Stimulated activated CD4-positive, alpha-beta T cell treated with anti-CD3 and anti-CD28 coated beads, TNF-alpha, amount 100 ng/mL, for 4 hours (primary cell): ENCODE results near the gene CTAG1A.
"Not testable (repeated sequence)": the region's sequence is repeated elsewhere in the genome, so short reads cannot be mapped to it uniquely, and the experiment has no call there.

ENCODE experiments used
- DNase-seq, 3 experiments: peaks; one replicate each; pipeline ENCODE4 v3.0.0-alpha.2; 2020; ENCODE audit warnings: low read depth in 3 of 3

CTAG1A gene

DNA sequence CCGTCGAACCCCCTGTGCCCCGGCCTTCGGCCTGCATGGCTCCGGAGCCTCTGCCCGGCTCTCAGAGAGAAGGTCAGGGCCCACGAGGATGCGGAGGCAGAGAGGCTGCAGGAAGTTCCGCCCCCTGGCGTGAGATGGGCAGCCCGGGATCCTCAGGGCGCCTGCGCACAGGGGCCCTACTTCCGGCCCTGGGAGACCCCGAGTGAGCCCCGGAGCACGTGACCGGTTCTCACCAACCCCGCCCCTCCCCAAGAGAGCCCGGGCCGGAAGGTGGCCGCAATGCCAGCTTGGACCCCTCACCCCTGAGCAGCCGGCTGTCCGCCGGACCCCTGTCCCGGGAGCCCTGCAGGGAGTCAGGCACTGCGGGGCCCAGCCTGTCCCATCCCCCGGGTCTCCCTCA, 34.2 kb downstream of the CTAG1A start, which contains the start of gene CTAG1B:
CTAG1B (minus strand) TSS at position 101 of the 400 bp plus-strand sequence; CDS start at position 37, 64 bp downstream.
- DNase-seq: not testable (repeated sequence)

GRCh38 chrX:154620767-154621414, 36.0 kb downstream of the CTAG1A start:
- DNase-seq: not testable (repeated sequence)

DNA sequence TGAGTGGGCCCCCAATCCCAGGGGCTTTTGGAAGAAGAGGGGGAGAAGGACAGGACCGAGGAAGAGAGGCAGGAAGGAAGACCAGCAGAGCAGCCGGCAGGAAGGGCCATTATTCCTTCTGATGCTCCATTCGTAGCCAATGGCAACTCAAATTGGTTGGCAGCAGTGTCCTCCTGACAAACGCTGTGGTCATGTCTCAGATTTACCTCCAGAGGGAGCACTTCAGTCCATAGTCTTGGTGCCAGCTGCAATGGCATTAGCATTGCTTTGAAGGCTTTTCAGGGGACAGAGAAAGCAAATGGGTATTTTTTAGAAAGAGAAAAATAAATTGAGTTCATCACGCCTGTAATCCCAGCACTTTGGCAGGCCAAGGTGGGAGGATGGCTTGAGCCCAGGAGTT, 44.0 kb downstream of the CTAG1A start:
- DNase-seq: not testable (repeated sequence)

GRCh38 chrX:154630949-154631348, 46.0 kb downstream of the CTAG1A start:
- not testable (repeated sequence) for DNase-seq

DNA sequence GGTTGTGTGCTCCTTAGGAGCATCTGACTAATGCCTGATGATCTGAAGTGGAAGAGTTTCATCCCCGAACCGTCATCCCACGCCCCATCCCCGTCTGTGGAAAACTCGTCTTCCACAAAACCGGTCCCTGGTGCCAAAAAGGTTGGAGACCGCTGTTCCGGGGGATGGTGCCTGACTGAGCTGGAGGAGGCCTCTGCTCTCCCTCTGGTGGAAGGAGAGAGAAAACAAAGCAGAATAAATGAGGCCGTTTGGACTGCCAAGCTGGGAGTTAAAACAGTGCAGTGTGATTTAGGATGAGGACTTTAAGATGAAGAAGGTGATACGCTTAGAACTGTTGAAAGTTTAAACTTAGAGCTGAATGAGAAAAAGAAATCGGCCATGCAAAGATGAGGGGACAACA, 48.7 kb downstream of the CTAG1A start:
- not testable (repeated sequence) for DNase-seq
